CD4-positive, alpha-beta T cell (primary cell): ENCODE data around the gene RBM33. TPM values are rescaled to one million over a fixed set of nuclear protein-coding genes. Genes with fewer than 3 reads are reported as not detected.

Experiments used
- ATAC-seq: fragments of 200-7000 bp; cut with Tn5 transposase; one replicate; pipeline ENCODE4 v1.10.0; 2022; ENCODE audit warnings: mild to moderate bottlenecking; ENCODE audit not compliant: poor library complexity
- CTCF ChIA-PET: fragments of 350-600 bp; sonication (Branson Sonifier 250); formaldehyde crosslinking; loops from one replicate; lab custom pipeline; 2021; ENCODE audit warnings: antibody characterized with exemption, inconsistent platforms; lab: Charles Lee
- POLR2A ChIA-PET: fragments of 350-600 bp; sonication (Branson Sonifier 250); formaldehyde crosslinking; loops from one replicate; lab custom pipeline; 2021; ENCODE audit warnings: antibody characterized with exemption, inconsistent platforms; lab: Charles Lee
- DNase-seq, 14 experiments: peaks; one replicate each; pipeline ENCODE4 v3.0.0-alpha.2; 2013 to 2020; ENCODE audit warnings: mixed read lengths in 2 of 14
- H3K27ac ChIP-seq, 2 donors: one replicate each; pipeline versions ENCODE4 v1.5.1 to v1.7.0; 2013; ENCODE audit warnings: low read length in 2 of 2, low read depth in 1 of 2, mild to moderate bottlenecking in 1 of 2
- H3K27me3 ChIP-seq, 2 experiments: 1 replicate in 1 of 2; 2 replicates in 1 of 2; pipeline versions ENCODE4 v1.6.1 to v1.7.0; 2013; ENCODE audit warnings: low read length in 2 of 2, control low read depth in 1 of 2, mild to moderate bottlenecking in 1 of 2, moderate library complexity in 1 of 2; ENCODE audit not compliant: insufficient read depth in 2 of 2, control insufficient read depth in 1 of 2
- H3K36me3 ChIP-seq: one replicate; pipeline ENCODE4 v1.6.1; 2013; ENCODE audit warnings: low read length, control low read depth; ENCODE audit not compliant: insufficient read depth
- H3K4me1 ChIP-seq: one replicate; pipeline ENCODE4 v1.6.1; 2013; ENCODE audit warnings: low read length, control low read depth; ENCODE audit not compliant: insufficient read depth
- H3K4me3 ChIP-seq: one replicate; pipeline ENCODE4 v1.5.1; 2013; ENCODE audit warnings: mild to moderate bottlenecking, low read length, moderate library complexity
- H3K9me3 ChIP-seq, 2 experiments: 1 replicate in 1 of 2; 2 replicates in 1 of 2; pipeline versions ENCODE4 v1.6.1 to v1.7.0; 2013; ENCODE audit warnings: low read length in 2 of 2, mild to moderate bottlenecking in 2 of 2, control low read depth in 1 of 2, moderate library complexity in 1 of 2; ENCODE audit not compliant: control insufficient read depth in 1 of 2, insufficient read depth in 1 of 2
- H3K27ac Mint-ChIP-seq: one replicate; pipeline ENCODE4 v1.8.0; 2020; ENCODE audit warnings: mixed read lengths
- H3K27me3 Mint-ChIP-seq: one replicate; pipeline ENCODE4 v1.8.0; 2021; ENCODE audit warnings: mixed read lengths
- H3K36me3 Mint-ChIP-seq: one replicate; pipeline ENCODE4 v1.8.0; 2021; ENCODE audit warnings: low read depth, mixed read lengths
- H3K4me1 Mint-ChIP-seq: one replicate; pipeline ENCODE4 v1.8.0; 2021; ENCODE audit warnings: low read depth, mixed read lengths
- H3K4me3 Mint-ChIP-seq: one replicate; pipeline ENCODE4 v1.8.0; 2020; ENCODE audit warnings: mild to moderate bottlenecking, mixed read lengths
- H3K9me3 Mint-ChIP-seq: one replicate; pipeline ENCODE4 v1.8.0; 2020; ENCODE audit warnings: mixed read lengths
- CTCF ChIP-seq: fragments of 200-600 bp; IDR thresholded peaks from one replicate; pipeline ENCODE4 v1.8.0; 2022; ENCODE audit warnings: antibody characterized with exemption, mild to moderate bottlenecking
- intact Hi-C, 2 experiments: fragments of 100-400 bp; cut with DNase I in 1 of 2; cut with micrococcal nuclease in 1 of 2; formaldehyde crosslinking; loops; one replicate each; pipeline versions ENCODE4 v1.15.1 to v1.9.0; 2023 to 2025; cut with DNase I, micrococcal nuclease
- total RNA-seq, 174 experiments: library from RNA in 2 of 174; stranded (reverse) in 2 of 174; gene quantifications; one replicate each; pipeline ENCODE4 v1.2.3 and lab custom pipeline; 2021 to 2026

Gene RBM33
- total RNA-seq, 2 experiments from 2014 or later = 178 to 184 TPM

GRCh38 chr7:155794196-155794595 lies 149.7 kb downstream of the RBM33 start:
- no peak overlapping the region for H3K27ac Mint-ChIP-seq
- TF ChIP-seq CTCF = no peak
- no peaks in the 10 kb centered on the region for H3K9me3 Mint-ChIP-seq
- no peaks in the 10 kb centered on the region for H3K4me1 Mint-ChIP-seq
- H3K27me3 ChIP-seq = peaks cover 18 to 23% of the 10 kb centered on the region in 2 experiments
- no peak overlapping the region for H3K4me3 ChIP-seq
- H3K27me3 Mint-ChIP-seq = peaks cover 22% of the 10 kb centered on the region
- H3K4me1 ChIP-seq = peaks cover 7% of the 10 kb centered on the region
- POLR2A ChIA-PET = no interaction called here
- intact Hi-C loops = loop anchor here in 1 of 2 experiments (10.0 kb wide), 1 partner anchor 1481 kb away; no protein-coding TSS in a partner anchor
- DNase-seq = no peak
- no peaks in the 10 kb centered on the region for H3K36me3 ChIP-seq
- no peak for ATAC-seq
- CTCF ChIA-PET = no interaction called here
- no peak overlapping the region for H3K27ac ChIP-seq
- no peaks in the 10 kb centered on the region for H3K36me3 Mint-ChIP-seq
- H3K4me3 Mint-ChIP-seq = no peak overlapping the region
- H3K9me3 ChIP-seq = peaks cover 0 to 3% of the 10 kb centered on the region in 2 experiments

- ATAC-seq (no peak), DNase-seq (no peak)
- ChIA-PET CTCF (no interaction called here), POLR2A (no interaction called here)
- no peaks in the 10 kb centered on the region for H3K9me3 Mint-ChIP-seq
- Histone ChIP-seq H3K4me1 (peaks cover 7% of the 10 kb centered on the region), H3K9me3 (peaks cover 0 to 3% of the 10 kb centered on the region in 2 experiments), H3K4me3 (no peak overlapping the region), H3K27ac (no peak overlapping the region), H3K27me3 (peaks cover 25 to 33% of the 10 kb centered on the region in 2 experiments), H3K36me3 (no peaks in the 10 kb centered on the region)
- H3K36me3 Mint-ChIP-seq = no peaks in the 10 kb centered on the region
- H3K27me3 Mint-ChIP-seq = peaks cover 34% of the 10 kb centered on the region
- H3K4me1 Mint-ChIP-seq = no peaks in the 10 kb centered on the region
- H3K4me3 Mint-ChIP-seq = no peak overlapping the region
- intact Hi-C loops = loop anchor here (5.0 to 10.0 kb wide), 3 partner anchors 677 to 1479 kb away; no protein-coding TSS in a partner anchor
- TF ChIP-seq CTCF = no peak
- H3K27ac Mint-ChIP-seq = no peak overlapping the region
These were observed 150.9 kb downstream of the RBM33 start for GRCh38 chr7:155795401-155795800.

- Histone ChIP-seq H3K36me3 (no peaks in the 10 kb centered on the region), H3K4me1 (peaks cover 7% of the 10 kb centered on the region), H3K27ac (no peak overlapping the region), H3K4me3 (no peak overlapping the region), H3K9me3 (peaks cover 0 to 3% of the 10 kb centered on the region in 2 experiments), H3K27me3 (peaks cover 26 to 38% of the 10 kb centered on the region in 2 experiments)
- no peak overlapping the region for H3K4me3 Mint-ChIP-seq
- POLR2A ChIA-PET = no interaction called here
- no peaks in the 10 kb centered on the region for H3K36me3 Mint-ChIP-seq
- CTCF ChIA-PET = no interaction called here
- no peak for TF ChIP-seq CTCF
- H3K9me3 Mint-ChIP-seq = no peaks in the 10 kb centered on the region
- peaks cover 38% of the 10 kb centered on the region for H3K27me3 Mint-ChIP-seq
- intact Hi-C loops = loop anchor here (2.0 to 10.0 kb wide), 4 partner anchors 676 to 1479 kb away; no protein-coding TSS in a partner anchor
- H3K4me1 Mint-ChIP-seq = no peaks in the 10 kb centered on the region
- ATAC-seq = no peak
- no peak for DNase-seq
- H3K27ac Mint-ChIP-seq = no peak overlapping the region
These were observed 151.5 kb downstream of the RBM33 start for GRCh38 chr7:155795951-155796350.
